Choroid plexus epithelial cell (primary cell): ENCODE data around the gene CEP170B.
"Not testable (repeated sequence)": the region's sequence is repeated elsewhere in the genome, so short reads cannot be mapped to it uniquely, and the experiment has no call there.

Experiments used
- DNase-seq: peaks from one replicate; pipeline ENCODE4 v3.0.0-alpha.2; 2010; ENCODE audit warnings: low read depth
- H3K4me3 ChIP-seq: 2 replicates; pipeline ENCODE4 v1.5.1; 2011; ENCODE audit warnings: low read depth, mild to moderate bottlenecking, control low read depth, low read length, moderate library complexity

CEP170B gene

GRCh38 chr14:104945266-104945665 is 80.2 kb downstream of the CEP170B start:
- not testable (repeated sequence) for H3K4me3 ChIP-seq, DNase-seq
